Neuronal stem cell (in vitro differentiated cells): ENCODE data around the gene LRRC4B.

Source experiments
- DNase-seq: peaks from one replicate; pipeline ENCODE4 v3.0.0-alpha.2; 2013; ENCODE audit warnings: low spot score
- H2AFZ ChIP-seq: one replicate; pipeline ENCODE4 v1.6.1; 2013; ENCODE audit warnings: mild to moderate bottlenecking, low read length, inconsistent platforms
- H2AK5ac ChIP-seq: 2 replicates; pipeline ENCODE4 v1.6.1; 2013; ENCODE audit warnings: low read depth, mild to moderate bottlenecking, inconsistent platforms, low read length, moderate library complexity, mixed read lengths
- H2BK120ac ChIP-seq: 2 replicates; pipeline ENCODE4 v1.6.1; 2013; ENCODE audit warnings: low read depth, mild to moderate bottlenecking, inconsistent platforms, low read length, moderate library complexity, mixed read lengths
- H2BK12ac ChIP-seq: one replicate; pipeline ENCODE4 v1.6.1; 2013; ENCODE audit warnings: low read length, inconsistent platforms
- H2BK15ac ChIP-seq: 2 replicates; pipeline ENCODE4 v1.6.1; 2013; ENCODE audit warnings: mild to moderate bottlenecking, low read length, inconsistent platforms, mixed read lengths
- H2BK5ac ChIP-seq: one replicate; pipeline ENCODE4 v1.6.1; 2013; ENCODE audit warnings: inconsistent platforms, mild to moderate bottlenecking, low read length, moderate library complexity
- H3K14ac ChIP-seq: one replicate; pipeline ENCODE4 v1.6.1; 2013; ENCODE audit warnings: low read length, inconsistent platforms
- H3K18ac ChIP-seq: 2 replicates; pipeline ENCODE4 v1.6.1; 2013; ENCODE audit warnings: low read length, inconsistent platforms
- H3K23ac ChIP-seq: 2 replicates; pipeline ENCODE4 v1.6.1; 2013; ENCODE audit warnings: low read depth, mild to moderate bottlenecking, mixed read lengths, low read length, inconsistent platforms; ENCODE audit not compliant: poor library complexity
- H3K27ac ChIP-seq: replicated peaks from 3 replicates; pipeline ENCODE4 v1.5.1; 2013; ENCODE audit warnings: low read length, inconsistent platforms
- H3K27me3 ChIP-seq, 3 experiments: 2 replicates each; pipeline ENCODE4 v1.6.1; 2013; ENCODE audit warnings: low read length in 3 of 3, mild to moderate bottlenecking in 2 of 3, inconsistent platforms in 1 of 3, low read depth in 1 of 3, mixed read lengths in 1 of 3, moderate library complexity in 1 of 3; ENCODE audit not compliant: control insufficient read depth in 3 of 3, insufficient read depth in 3 of 3
- H3K36me3 ChIP-seq, 2 donors: replicated peaks in 1 of 2; 2 replicates each; pipeline ENCODE4 v1.6.1; 2013; ENCODE audit warnings: low read length in 2 of 2; ENCODE audit not compliant: control insufficient read depth in 2 of 2, insufficient read depth in 2 of 2
- H3K4ac ChIP-seq: 2 replicates; pipeline ENCODE4 v1.6.1; 2013; ENCODE audit warnings: inconsistent platforms, mild to moderate bottlenecking, low read length, moderate library complexity
- H3K4me1 ChIP-seq, 2 donors: 1 replicate in 1 of 2; 2 replicates in 1 of 2; pipeline ENCODE4 v1.6.1; 2013; ENCODE audit warnings: low read length in 2 of 2, low read depth in 1 of 2; ENCODE audit not compliant: control insufficient read depth in 2 of 2, insufficient read depth in 1 of 2
- H3K4me2 ChIP-seq: one replicate; pipeline ENCODE4 v1.6.1; 2013; ENCODE audit warnings: mild to moderate bottlenecking, low read length, inconsistent platforms; ENCODE audit not compliant: insufficient read depth, poor library complexity, severe bottlenecking
- H3K4me3 ChIP-seq, 2 donors: 2 replicates each; pipeline ENCODE4 v1.5.1; 2013; ENCODE audit warnings: low read length in 2 of 2, mild to moderate bottlenecking in 2 of 2, inconsistent platforms in 1 of 2, moderate library complexity in 1 of 2
- H3K79me1 ChIP-seq: one replicate; pipeline ENCODE4 v1.6.1; 2013; ENCODE audit warnings: low read depth, mild to moderate bottlenecking, inconsistent platforms, low read length, moderate library complexity
- H3K9ac ChIP-seq: one replicate; pipeline ENCODE4 v1.6.1; 2013; ENCODE audit warnings: mild to moderate bottlenecking, low read depth, low read length, inconsistent platforms; ENCODE audit not compliant: poor library complexity
- H3K9me3 ChIP-seq, 2 donors: replicated peaks in 1 of 2; 2 replicates each; pipeline versions ENCODE3 to v1.6.1; 2013; ENCODE audit warnings: low read length in 2 of 2, mild to moderate bottlenecking in 2 of 2, inconsistent platforms in 1 of 2, low read depth in 1 of 2, mixed read lengths in 1 of 2, moderate library complexity in 1 of 2; ENCODE audit not compliant: control insufficient read depth in 2 of 2, insufficient read depth in 1 of 2
- H4K8ac ChIP-seq: one replicate; pipeline ENCODE4 v1.6.1; 2013; ENCODE audit warnings: low read depth, mild to moderate bottlenecking, inconsistent platforms, low read length, moderate library complexity
- H4K91ac ChIP-seq: one replicate; pipeline ENCODE4 v1.6.1; 2013; ENCODE audit warnings: low read length, low read depth, mild to moderate bottlenecking, inconsistent platforms; ENCODE audit not compliant: poor library complexity
- WGBS, 2 donors: extraction: QIAGEN DNeasy Blood & Tissue Kit; methylation state at CpG; one replicate each; pipeline ENCODE4 v1.1.7; 2013; ENCODE audit warnings: missing lambda C conversion rate in 2 of 2, mixed read lengths in 1 of 2; ENCODE audit not compliant: insufficient read length in 2 of 2, insufficient replicate concordance in 1 of 2; ENCODE audit errors: extremely low coverage in 2 of 2; 5-methylcytosine and 5-hydroxymethylcytosine counted together

LRRC4B gene

DNA sequence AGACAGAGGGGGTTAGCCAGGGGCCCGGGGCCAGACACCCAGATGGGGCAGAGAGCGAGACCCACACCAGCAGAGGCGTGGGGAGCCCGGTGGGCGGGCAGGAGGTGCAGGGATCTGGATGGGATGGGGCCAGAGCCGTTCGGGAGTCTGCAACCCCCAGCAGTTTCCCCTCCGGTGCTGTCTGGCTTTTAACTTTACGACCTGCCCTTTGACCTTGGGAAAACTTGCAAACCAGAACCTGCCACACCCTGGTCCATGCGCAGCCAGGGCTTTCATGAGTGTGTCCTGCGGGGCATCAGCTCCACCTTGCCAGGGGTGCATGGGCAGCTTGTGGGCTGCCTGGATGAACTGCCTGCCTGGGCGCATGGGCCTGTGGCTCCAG, 67.1 kb downstream of the LRRC4B start:
- Histone ChIP-seq H2AK5ac (peak overlapping the region; percentile 76), H3K4ac (peak overlapping the region; percentile 17), H3K4me1 (peaks cover 15 to 26% of the 10 kb centered on the region in 2 donors), H3K14ac (peak overlapping the region; percentile 71), H3K23ac (no peak overlapping the region), H4K8ac (no peak overlapping the region), H2BK15ac (peak overlapping the region; percentile 85), H3K18ac (peak overlapping the region; percentile 57), H2BK12ac (peak overlapping the region; percentile 84), H3K9me3 (no peaks in the 10 kb centered on the region), H3K36me3 (no peaks in the 10 kb centered on the region), H2BK5ac (no peak overlapping the region), H2AFZ (peak overlapping the region; percentile 68), H3K27me3 (peaks cover 0 to 28% (median 0%) of the 10 kb centered on the region in 3 experiments), H3K4me2 (no peak overlapping the region), H3K79me1 (peaks cover 3% of the 10 kb centered on the region), H2BK120ac (no peak overlapping the region), H4K91ac (no peak overlapping the region), H3K4me3 (peak overlapping the region in 1 of 2 donors; percentile 59), H3K27ac (no peak overlapping the region), H3K9ac (no peak overlapping the region)
- DNase-seq, result no peak
- WGBS, 2 donors, result no CpG with 5 or more reads among the region's 12 CpGs

DNA sequence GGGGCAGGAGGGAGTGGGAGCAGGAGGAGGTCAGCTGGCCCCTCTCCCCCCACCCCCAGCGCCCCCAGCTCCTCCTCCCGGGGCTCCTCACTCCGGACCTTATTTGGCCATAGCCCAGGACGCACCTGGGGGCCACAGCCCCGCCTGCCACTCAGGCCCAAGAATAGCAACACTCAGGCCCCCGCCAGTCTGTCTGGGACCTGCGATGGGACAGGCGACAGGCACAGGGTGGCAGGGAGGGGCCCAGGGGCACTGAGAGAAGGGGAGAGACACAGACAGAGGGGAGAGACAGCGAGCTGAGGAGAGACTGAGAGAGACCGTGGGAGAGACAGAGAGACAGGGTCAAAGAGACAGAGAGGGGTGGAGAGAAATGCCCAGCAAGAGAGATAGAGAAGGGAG, 67.5 kb downstream of the LRRC4B start:
- Histone ChIP-seq H4K8ac (no peak overlapping the region), H2BK12ac (peak overlapping the region; percentile 73), H3K9me3 (no peaks in the 10 kb centered on the region), H3K23ac (peak overlapping the region; percentile 20), H2BK5ac (no peak overlapping the region), H3K14ac (peak overlapping the region; percentile 71), H3K4me1 (peaks cover 15 to 27% of the 10 kb centered on the region in 2 donors), H3K27me3 (peaks cover 0 to 28% (median 0%) of the 10 kb centered on the region in 3 experiments), H3K36me3 (no peaks in the 10 kb centered on the region), H2AFZ (peak overlapping the region; percentile 68), H2AK5ac (peak overlapping the region; percentile 96), H3K18ac (peak overlapping the region; percentile 57), H3K4ac (peak overlapping the region; percentile 23), H4K91ac (no peak overlapping the region), H3K4me2 (no peak overlapping the region), H2BK15ac (peak overlapping the region; percentile 85), H3K79me1 (peaks cover 3% of the 10 kb centered on the region), H2BK120ac (no peak overlapping the region), H3K4me3 (no peak overlapping the region), H3K9ac (no peak overlapping the region), H3K27ac (no peak overlapping the region)
- DNase-seq, result no peak
- no CpG with 5 or more reads among the region's 10 CpGs for WGBS, 2 donors

DNA sequence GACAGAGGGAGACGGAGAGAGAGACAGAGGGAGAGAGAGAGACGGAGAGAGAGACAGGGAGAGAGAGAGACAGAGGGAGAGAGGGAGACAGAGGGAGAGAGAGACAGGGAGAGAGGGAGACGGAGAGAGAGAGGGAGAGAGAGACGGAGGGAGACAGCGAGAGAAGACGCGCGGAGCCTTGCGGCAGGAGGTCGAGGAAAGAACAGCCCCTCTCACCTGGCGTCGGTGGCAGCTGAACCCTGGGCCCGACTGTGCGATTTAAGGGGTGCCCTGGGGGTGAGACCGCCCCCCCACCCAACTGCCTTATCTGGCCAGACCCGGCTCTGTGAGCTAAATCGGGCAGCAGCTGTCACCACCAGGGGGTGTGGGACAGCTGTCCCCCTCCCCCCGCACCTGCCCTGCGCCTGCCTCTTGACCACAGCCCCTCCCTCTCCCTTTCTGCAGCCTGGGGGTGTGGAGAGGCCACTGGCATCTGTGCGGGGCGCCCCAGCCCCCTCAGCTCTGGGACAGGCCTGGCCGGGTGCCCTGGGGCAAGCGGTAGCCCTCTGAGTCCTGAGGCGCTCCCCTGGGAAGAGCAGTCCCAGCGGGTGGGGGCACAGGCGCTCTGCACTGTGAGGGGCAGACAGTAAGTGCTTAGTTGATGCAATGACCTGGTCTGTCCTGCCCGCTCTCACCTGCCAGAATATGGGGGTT, 68.0 kb downstream of the LRRC4B start:
- Histone ChIP-seq H2BK12ac (peak overlapping the region; percentile 73), H3K23ac (peak overlapping the region; percentile 20), H3K4me1 (peaks cover 15 to 27% of the 10 kb centered on the region in 2 donors), H2BK15ac (no peak overlapping the region), H3K4me3 (no peak overlapping the region), H3K4me2 (no peak overlapping the region), H3K4ac (no peak overlapping the region), H3K27ac (no peak overlapping the region), H3K18ac (peak overlapping the region; percentile 96), H2BK120ac (no peak overlapping the region), H3K9ac (peak overlapping the region; percentile 60), H4K91ac (no peak overlapping the region), H4K8ac (peak overlapping the region; percentile 65), H3K14ac (peak overlapping the region; percentile 71), H3K79me1 (peaks cover 3% of the 10 kb centered on the region), H3K36me3 (no peaks in the 10 kb centered on the region), H3K9me3 (no peaks in the 10 kb centered on the region), H2AFZ (peak overlapping the region; percentile 61), H2BK5ac (no peak overlapping the region), H2AK5ac (peak overlapping the region; percentile 96), H3K27me3 (peaks cover 0 to 30% (median 0%) of the 10 kb centered on the region in 3 experiments)
- no CpG with 5 or more reads among the region's 27 CpGs for WGBS, 2 donors
- DNase-seq, result no peak

DNA sequence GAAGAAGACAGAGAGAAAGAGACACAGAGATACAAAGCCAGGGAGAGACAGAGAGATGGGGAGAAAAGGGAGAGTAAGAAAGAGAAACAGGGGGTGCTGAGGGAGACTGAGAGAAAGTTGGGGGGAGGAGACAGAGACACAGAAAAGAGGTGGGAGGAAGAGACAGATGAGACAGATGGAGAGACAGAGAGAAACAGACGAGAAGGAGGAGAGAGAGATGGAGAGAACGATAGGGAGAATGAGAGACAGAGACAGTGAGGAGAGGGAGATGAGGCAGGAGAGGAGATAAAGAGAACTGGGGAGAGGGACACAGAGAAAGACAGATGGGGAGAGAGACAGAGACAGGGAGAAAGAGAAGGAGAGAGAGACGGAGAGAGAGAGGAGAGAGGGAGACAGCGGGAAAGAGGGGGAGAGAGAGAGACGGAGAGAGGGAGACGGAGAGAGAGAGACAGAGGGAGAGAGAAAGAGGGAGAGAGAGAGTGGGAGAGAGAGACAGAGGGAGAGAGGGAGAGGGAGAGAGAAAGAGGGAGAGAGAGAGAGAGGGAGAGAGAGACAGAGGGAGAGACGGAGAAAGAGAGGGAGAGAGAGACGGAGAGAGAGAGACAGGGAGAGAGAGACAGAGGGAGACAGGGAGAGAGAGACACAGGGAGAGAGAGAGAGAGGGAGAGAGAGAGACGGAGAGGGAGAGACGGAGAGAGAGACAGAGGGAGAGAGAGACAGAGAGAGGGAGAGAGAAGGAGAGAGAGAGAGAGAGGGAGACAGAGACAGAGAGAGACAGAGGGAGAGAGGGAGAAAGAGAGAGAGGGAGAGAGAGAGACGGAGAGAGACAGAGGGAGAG, 69.8 kb downstream of the LRRC4B start:
- Histone ChIP-seq H2AFZ (no peak overlapping the region), H2BK120ac (no peak overlapping the region), H3K27me3 (peaks cover 0 to 43% (median 0%) of the 10 kb centered on the region in 3 experiments), H3K36me3 (no peaks in the 10 kb centered on the region), H3K4me2 (no peak overlapping the region), H2BK5ac (no peak overlapping the region), H3K23ac (no peak overlapping the region), H3K14ac (no peak overlapping the region), H4K8ac (no peak overlapping the region), H3K79me1 (peaks cover 3% of the 10 kb centered on the region), H3K9me3 (no peaks in the 10 kb centered on the region), H3K4ac (no peak overlapping the region), H2BK12ac (no peak overlapping the region), H4K91ac (no peak overlapping the region), H3K4me1 (peaks cover 15 to 27% of the 10 kb centered on the region in 2 donors), H3K9ac (no peak overlapping the region), H2BK15ac (no peak overlapping the region), H3K18ac (no peak overlapping the region), H2AK5ac (no peak overlapping the region), H3K4me3 (no peak overlapping the region), H3K27ac (no peak overlapping the region)
- WGBS, 2 donors, result no CpG with 5 or more reads among the region's 11 CpGs
- DNase-seq, result no peak
